ENCODE data around the gene DNAJA4. TPM values are rescaled to one million over a fixed set of nuclear protein-coding genes. Genes with fewer than 3 reads are reported as not detected.

DNAJA4 gene
- total and polyA plus RNA-seq, 2 of the 8 experiments (the other 6 are each of a cell fraction or from before 2014, with no cell fraction given) = 3.6 to 6.2 TPM

DNA sequence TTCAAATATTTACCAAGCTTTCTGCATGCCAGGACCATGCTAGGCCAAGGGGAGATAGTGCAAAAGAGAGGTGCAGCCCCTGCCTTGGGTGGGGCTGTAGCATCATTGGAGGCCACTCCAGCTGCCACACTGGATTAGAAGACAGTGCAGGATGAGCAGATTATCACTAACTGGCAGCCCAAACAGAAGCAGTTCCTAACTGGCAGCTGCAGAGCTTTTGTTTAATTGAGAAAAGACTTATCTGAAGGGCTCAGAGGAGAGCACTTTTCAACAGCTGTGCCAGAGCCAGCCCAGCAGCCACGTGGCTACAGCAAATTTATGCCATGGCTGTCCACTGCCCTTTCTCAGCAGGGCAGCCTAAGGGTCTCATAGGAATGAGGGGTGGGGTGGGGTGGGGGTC is 16.5 kb upstream of the DNAJA4 start (continued):
- TF ChIP-seq MAFK (IDR thresholded peaks at IDR 0.05; ENCODE audit: low read depth, low read length) = no peak
- TF ChIP-seq YY1 (IDR thresholded peaks at IDR 0.05; ENCODE audit: low read depth, low read length) = no peak
- TF ChIP-seq CHD2 (IDR thresholded peaks at IDR 0.05; ENCODE audit: low read length) = no peak
- TF ChIP-seq KDM1A (IDR thresholded peaks at IDR 0.05; ENCODE audit: borderline replicate concordance, low read length) = no peak
